ENCODE data around the gene APBA2.

- TF ChIP-seq, protein P1, sequence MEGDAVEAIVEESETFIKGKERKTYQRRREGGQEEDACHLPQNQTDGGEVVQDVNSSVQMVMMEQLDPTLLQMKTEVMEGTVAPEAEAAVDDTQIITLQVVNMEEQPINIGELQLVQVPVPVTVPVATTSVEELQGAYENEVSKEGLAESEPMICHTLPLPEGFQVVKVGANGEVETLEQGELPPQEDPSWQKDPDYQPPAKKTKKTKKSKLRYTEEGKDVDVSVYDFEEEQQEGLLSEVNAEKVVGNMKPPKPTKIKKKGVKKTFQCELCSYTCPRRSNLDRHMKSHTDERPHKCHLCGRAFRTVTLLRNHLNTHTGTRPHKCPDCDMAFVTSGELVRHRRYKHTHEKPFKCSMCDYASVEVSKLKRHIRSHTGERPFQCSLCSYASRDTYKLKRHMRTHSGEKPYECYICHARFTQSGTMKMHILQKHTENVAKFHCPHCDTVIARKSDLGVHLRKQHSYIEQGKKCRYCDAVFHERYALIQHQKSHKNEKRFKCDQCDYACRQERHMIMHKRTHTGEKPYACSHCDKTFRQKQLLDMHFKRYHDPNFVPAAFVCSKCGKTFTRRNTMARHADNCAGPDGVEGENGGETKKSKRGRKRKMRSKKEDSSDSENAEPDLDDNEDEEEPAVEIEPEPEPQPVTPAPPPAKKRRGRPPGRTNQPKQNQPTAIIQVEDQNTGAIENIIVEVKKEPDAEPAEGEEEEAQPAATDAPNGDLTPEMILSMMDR (IDR thresholded peaks at IDR 0.05) = no peak
- TF ChIP-seq POLR2AphosphoS5 (IDR thresholded peaks at IDR 0.05) = no peak
Measured at GRCh38 chr15:29050870-29051269, 165.1 kb downstream of the APBA2 start.
